Activated effector memory CD4-positive, alpha-beta T cell treated with Interleukin-2 at 50 U/mL for 16 hours (primary cell): ENCODE data around the gene HECTD1.
"Not testable (repeated sequence)": the region's sequence is repeated elsewhere in the genome, so short reads cannot be mapped to it uniquely, and the experiment has no call there.

Experiments used
- DNase-seq: peaks from one replicate; pipeline ENCODE4 v3.0.0-alpha.2; 2020

The HECTD1 gene

DNA sequence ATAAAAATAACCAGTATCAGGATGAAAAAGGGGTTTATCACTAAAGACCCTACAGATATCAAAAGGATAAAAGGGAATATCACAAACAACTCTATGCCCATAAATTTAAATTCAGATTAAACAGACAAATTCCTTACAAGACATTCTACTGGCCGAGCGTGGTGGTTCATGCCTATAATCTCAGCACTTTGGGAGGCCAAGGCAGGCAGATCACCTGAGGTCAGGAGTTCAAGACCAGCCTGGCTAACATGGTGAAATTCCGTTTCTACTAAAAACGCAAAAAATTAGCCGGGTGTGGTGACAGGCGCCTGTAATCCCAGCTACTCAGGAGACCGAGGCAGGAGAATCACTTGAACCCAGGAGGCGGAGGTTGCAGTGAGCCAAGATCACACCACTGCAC, 15.0 kb downstream of the HECTD1 start:
- not testable (repeated sequence) for DNase-seq

DNA sequence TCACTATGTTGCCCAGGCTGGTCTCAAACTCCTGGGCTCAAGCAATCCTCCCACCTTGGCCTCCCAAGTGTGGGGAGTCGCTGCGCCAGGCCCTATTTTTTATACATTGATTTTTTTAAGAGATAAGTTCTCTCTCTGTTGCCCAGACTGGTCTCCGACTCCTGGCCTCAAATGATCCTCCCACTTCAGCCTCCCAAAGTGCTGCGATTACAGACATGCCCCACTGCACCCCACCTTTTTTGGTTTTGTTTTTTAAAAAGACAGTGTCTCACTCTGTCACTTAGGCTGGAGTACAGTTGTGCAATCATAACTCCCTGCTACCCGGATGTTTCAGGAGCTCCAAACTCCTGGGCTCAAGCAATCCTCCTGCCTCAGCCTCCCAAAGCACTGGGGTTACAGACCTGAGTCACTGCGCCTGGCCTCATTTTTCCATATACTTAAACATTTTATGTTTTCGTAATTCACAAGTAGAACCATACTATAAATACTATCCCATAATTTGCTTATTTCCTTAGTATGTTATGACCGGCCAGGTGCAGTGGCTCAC, 16.8 kb downstream of the HECTD1 start:
- DNase-seq, result no peak

DNA sequence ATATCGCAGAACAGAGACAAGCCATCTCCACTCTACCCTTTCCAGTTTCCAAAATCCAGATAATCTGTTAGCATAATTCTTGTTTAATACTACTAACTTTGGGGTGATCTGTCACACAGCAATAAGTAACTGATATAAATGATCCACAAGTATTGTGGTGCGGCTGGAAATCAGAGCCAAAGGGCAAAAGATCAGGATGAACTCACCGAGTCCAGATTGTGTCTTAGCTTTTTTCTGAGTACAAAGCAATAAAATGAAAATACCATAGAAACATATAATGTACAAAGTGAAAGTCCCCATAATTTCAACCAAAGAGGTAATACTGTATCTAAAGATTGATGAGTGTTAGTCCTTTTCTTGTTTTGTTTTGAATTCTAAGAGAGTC, 17.4 kb downstream of the HECTD1 start:
- no peak for DNase-seq

GRCh38 chr14:31189346-31190218, 18.0 kb downstream of the HECTD1 start:
- no peak for DNase-seq

- DNase-seq, result no peak
Observed at GRCh38 chr14:31188744-31189143, 18.8 kb downstream of the HECTD1 start.

DNA sequence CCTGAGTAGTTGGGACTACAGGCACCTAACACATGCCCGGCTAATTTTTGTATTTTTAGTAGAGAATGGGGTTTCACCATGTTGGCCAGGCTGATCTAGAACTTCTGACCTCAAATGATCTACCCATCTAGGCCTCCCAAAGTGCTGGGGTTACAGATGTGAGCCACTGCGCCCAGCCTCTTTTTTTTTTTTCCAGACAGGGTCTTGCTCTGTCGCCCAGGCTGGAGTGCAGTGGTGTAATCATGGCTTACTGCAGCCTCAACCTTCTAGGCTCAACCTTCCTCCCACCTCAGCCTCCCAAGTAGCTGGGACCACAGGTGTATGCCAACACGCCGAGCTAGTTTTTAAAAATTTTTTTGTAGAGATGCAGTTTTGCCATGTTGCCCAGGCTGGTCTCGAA, 25.6 kb downstream of the HECTD1 start:
- not testable (repeated sequence) for DNase-seq

GRCh38 chr14:31181271-31181670, 26.3 kb downstream of the HECTD1 start:
- no peak for DNase-seq

DNA sequence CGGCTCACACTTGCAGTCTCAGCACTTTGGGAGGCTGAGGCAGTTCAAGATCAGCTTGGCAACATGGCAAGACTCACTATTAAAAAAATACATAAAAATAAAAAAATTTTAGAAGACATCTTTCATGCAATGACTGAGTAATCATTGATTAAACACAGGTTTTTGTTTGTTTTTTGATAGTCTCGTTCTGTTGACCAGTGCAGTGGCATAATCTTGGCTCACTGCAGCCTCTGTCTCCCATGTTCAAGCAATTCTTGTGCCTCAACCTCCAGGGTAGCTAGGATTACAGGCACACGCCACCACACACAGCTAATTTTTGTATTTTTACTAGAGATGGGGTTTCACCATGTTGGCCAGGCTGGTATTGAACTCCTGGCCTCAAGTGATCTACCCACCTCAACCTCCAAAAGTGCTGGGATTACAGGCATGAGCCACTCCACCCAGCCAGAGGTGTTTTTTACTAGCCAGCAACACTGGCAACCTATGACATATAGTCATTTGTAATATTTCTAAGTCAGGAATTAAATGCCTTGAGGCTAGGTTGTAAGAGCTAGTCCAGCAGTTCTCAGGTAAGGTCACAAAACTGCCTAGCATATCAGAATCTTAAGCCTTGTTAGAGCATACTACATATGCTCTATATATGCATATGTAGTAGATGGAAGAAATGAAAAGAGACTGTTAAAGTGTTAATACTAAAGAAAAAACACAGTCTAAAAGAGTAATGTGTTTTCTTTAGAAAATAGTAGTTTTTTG, 27.1 kb downstream of the HECTD1 start:
- DNase-seq, result no peak

DNA sequence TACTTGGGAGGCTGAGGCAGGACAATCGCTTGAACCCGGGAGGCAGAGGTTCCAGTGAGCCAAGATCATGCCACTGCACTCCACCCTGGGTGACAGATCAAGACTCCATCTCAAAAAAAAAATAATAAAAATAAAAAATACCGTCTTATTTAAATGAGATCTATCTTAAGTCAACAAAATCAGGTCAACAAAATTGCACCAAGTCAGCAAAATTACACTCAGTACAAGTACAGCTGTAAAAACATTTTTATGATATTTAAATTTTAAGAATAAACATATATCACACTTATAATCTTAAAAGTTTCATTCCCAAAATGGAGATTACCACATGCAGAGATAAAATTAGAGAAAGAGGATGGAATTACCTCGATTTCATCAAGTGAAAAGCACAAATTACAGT, 33.2 kb downstream of the HECTD1 start:
- DNase-seq, result no peak

DNA sequence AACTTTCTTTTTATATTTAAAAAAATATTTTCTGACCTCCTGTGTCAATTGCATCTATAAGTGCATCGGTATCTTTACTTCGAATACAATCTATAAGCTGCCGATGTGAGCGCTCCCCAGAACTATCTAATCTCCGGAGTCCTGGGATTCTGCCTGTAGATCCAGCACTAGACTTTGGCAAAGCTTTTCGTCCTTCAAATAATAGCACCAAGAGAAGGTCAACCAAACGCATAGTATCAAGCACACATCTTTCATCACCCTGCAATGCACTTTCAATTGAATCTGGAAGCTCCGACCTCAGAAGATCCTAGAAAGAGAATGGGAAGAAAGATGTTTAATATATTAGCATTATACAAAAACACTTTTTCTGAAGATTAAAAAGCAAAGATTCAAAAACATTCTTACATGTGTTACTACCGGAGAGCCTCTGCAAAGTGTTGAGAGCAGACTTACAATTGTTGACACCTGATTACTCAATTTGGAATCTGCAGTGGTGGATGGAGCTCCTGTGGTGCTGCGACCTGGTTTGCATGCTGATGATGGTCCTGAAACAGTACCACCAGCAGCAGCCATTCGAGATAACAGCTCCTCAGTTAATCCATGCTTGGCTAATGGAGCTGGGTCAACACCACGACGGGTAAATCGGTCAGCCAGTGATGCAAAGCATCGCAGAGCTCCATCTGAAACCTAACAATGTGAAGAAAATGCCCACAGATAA, 34.3 kb downstream of the HECTD1 start:
- no peak for DNase-seq

GRCh38 chr14:31172084-31172483, 35.5 kb downstream of the HECTD1 start:
- DNase-seq, result no peak

- DNase-seq, result no peak
Observed at GRCh38 chr14:31170411-31170810, 37.2 kb downstream of the HECTD1 start.

DNA sequence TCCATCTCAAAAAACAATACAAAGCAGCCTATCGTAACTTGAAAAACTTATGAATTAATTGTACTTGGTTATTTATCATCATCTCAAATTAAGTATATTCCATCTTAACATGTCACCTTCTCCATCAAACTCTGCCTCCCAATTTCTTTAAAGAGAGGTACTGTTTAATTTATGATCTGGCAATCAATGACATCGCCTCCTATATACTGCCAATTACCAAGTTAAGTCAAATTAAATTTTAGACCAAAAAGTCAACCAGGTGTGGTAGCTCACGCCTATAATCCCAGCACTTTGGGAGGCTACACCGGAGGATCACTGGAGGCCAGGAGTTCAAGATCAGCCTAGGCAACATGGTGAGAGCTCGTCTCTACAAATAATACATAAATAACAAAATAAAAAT, 37.7 kb downstream of the HECTD1 start:
- no peak for DNase-seq

DNA sequence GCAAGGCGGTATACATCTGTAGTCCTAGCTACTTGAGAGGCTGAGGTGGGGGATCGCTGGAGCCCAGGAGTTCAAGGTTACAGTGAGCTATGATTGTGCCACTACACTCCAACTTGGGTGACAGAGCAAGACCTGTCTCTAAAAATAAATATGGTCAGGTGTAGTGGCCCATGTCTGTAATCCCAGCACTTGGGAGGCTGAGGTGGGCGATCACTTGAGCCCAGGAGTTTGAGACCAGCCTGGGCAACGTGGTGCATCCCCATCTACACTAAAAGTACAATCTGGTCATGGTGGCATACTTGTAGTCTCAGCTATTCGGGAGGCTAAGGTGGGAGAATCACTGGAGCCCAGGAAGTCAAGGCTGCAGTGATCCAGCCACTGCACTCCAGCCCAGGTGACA, 40.6 kb downstream of the HECTD1 start:
- DNase-seq, result no peak

GRCh38 chr14:31166271-31166561, 41.4 kb downstream of the HECTD1 start:
- no peak for DNase-seq

DNA sequence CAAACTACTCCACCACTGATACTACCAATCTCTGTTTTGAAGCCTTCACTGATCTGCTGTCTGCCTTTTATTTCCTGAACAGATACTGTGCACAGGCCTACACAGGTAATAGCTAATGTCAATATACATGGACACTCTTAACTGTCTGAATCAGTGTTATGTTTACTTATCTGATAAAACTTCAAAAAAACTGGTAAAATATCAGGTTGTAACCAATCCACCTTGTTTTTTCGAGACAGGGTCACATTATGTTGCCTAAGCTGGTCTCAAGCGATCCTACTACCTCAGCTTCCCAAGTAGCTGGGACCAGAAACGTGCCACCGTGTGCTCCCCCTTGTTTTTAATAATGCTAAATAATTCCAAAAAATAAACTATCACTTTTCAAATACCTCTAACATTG, 43.5 kb downstream of the HECTD1 start:
- no peak for DNase-seq

DNA sequence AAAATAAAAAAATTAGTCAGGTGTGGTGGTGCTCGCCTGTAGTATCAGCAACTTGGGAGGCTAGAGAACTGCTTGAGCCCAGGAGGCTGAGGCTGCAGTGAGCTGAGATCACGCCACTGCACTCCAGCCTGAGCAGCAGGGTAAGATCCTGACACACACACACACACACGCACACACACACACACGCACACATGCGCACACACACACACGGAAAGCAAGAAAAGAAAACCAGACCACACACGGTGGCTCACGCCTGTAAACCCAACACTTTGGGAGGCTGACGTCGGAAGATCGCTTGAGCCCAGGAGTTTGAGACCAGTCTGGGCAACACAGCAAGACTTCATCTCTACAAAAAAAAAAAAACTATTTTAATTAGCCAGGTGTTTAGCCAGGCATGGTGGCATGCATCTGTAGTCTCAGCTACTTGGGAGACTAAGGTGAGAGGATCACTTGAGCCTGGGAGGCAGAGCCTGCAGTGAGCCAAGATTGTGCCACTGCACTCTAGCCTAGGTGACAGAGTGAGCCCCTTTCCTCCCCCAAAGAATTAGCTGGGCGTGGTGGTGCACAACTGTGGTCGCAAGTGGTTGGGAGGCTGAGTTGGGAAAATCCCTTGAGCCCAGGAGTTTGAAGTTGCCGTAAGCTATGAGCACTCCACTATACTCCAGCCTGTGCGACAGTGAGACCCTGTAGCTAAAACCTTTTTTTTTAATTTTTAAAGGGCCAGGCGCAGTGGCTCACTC, 44.5 kb downstream of the HECTD1 start:
- DNase-seq, result no peak

GRCh38 chr14:31161274-31161673, 46.3 kb downstream of the HECTD1 start:
- DNase-seq, result no peak

DNA sequence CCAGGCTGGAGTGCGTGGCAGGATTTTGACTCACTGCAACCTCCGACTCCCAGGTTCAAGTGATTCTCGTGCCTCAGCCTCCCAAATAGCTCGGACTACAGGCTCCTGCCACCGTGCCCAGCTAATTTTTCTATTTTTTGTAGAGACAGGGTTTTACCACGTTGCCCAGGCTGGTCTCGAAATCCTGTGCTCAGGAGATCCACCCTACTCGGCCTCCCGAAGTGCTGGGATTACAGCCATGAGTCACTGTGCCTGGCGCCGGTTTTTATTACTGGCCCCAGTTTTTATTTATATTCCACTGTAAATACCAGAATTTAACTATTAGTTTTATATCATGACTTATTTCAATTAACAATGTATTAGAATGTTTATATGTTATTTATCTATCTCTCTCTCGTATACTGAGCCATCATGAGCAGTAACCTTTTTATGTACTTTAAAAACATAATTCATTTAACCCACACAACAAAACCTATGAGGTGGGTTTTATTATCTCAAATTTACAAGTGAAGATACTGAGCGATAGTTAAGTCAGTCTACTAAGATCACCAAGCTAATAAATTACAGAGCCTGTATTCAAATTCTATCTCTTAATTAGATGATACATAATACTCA, 47.8 kb downstream of the HECTD1 start:
- DNase-seq, result no peak

- no peak for DNase-seq
Observed at GRCh38 chr14:31154956-31155355, 52.6 kb downstream of the HECTD1 start.

GRCh38 chr14:31142455-31143087, 65.0 kb downstream of the HECTD1 start:
- DNase-seq, result no peak

DNA sequence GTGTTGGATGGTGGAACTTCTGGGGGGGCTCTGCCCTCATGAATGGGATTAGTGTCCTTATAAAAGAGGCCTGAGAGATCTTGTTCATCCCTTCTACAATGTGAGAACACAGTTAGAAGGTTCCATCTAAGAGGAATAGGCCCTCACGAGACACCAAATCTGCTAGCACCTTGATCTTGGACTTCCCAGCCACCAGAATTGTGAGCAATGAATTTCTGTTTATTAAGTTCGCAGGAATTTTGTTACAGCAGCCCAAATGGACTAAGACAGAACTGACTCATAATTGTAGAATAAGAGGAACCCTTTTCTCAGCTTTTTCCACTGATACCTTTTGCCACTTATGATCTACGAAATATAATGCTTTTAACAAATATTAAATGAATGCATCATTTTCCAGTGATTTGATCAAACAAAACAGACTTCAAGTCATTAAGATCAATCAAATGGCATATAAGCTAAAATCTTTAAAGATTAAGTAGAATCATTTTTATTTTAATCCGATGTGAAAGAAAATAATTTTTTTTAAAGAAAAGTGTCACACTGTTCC, 68.2 kb downstream of the HECTD1 start:
- DNase-seq, result no peak
